ENCODE measurements around the gene VCX.
"Not testable (repeated sequence)": the region's sequence is repeated elsewhere in the genome, so short reads cannot be mapped to it uniquely, and the experiment has no call there.

Gene VCX

DNA sequence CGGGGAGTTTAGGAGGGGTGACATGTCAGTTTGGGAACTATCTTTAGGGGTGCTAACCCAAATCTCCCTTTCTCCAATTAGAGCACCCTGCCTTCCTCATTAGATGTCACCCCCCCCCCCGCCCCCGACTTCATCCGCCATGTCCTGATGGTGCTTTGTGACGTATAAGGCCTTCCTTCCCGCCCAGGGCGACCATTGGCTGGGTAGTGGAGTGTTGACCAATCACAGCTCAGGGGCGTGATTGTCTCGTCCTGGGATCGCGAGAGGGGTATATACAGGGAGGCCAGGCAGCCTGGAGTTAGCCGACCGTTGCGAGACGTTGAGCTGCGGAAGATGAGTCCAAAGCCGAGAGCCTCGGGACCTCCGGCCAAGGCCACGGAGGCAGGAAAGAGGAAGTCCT, at the start of gene VCX:
VCX (plus strand) TSS at position 301 of the 400 bp plus-strand sequence; CDS start at position 334, 33 bp downstream.
- FAIRE-seq; DNase-seq (ENCODE audit: insufficient read length, low spot score): not testable (repeated sequence)

GRCh38 chrX:7798327-7798726, 44.6 kb upstream of the VCX start:
- DNase-seq (ENCODE audit: insufficient read length, low spot score) (no peak), FAIRE-seq (no peak)
- no peak for TF ChIP-seq POLR2A (IDR thresholded peaks at IDR 0.05; ENCODE audit: low read depth, low read length)

DNA sequence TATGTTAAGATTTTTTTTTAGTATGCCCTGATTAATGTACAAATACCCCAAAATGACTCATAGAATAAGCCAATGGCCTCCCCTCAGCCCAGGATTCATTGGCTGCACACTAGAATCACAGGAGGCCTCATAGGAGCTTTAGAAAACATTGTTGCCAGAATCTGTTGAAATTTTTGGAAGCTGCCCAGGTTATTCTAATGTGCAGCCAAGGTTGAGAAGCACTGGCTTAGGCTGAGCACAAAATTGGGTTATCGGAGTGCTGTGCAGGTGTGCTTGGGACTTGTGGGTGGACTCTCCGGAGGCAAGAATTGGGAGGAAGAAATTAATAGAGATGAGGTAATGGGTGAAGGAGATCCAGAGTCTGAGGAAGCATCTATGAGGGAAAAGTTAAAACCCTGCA, 41.3 kb upstream of the VCX start:
- FAIRE-seq (no peak), DNase-seq (ENCODE audit: insufficient read length, low spot score) (no peak)
- TF ChIP-seq POLR2A (IDR thresholded peaks at IDR 0.05; ENCODE audit: low read depth, low read length) = no peak

DNA sequence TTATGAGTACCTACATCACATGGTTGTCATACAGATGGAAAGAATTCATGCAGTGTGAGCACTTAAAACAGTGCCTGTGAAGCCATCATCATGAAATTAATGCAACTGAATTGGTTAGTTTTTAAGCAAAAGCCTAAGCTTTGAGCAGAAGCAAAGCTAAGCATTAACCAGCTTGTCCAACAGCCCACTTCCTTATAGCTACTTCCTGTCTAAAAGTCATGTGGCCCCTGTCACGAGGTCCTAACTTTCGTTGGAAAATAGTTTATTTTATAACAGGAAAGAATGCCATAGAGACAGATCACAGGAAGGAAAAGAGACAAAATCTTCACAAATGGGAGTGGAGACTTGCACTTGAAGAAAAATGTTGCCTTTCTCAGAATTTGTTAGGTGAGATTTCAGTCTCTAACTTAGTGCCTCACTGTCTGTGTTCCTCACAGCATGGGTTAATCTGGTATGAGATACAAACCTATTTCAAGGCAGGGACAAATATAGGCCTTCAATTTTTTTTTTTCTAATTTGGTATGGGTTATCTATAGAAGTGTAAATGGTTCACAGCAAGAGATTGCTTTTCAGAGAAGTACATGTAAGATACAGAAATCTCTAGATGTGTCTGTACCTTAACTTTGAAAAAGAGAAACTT, 27.7 kb upstream of the VCX start:
- FAIRE-seq (no peak), DNase-seq (ENCODE audit: insufficient read length, low spot score) (no peak)
- TF ChIP-seq POLR2A (IDR thresholded peaks at IDR 0.05; ENCODE audit: low read depth, low read length) = no peak

- FAIRE-seq = no peak
Measured at GRCh38 chrX:7828594-7828993, 14.4 kb upstream of the VCX start.

GRCh38 chrX:7841084-7841805, 1.7 kb upstream of the VCX start:
- FAIRE-seq = no peak
- no peak for DNase-seq (ENCODE audit: insufficient read length, low spot score)
- no peak for TF ChIP-seq POLR2A (IDR thresholded peaks at IDR 0.05; ENCODE audit: low read depth, low read length)

More at GRCh38 chrX:7828594-7828993, 14.4 kb upstream of the VCX start:
- TF ChIP-seq POLR2A (IDR thresholded peaks at IDR 0.05; ENCODE audit: low read depth, low read length) = no peak
- no peak for DNase-seq (ENCODE audit: insufficient read length, low spot score)

GRCh38 chrX:7852166-7852565, 9.2 kb downstream of the VCX start:
- FAIRE-seq = no peak

GRCh38 chrX:7872042-7872441, 29.1 kb downstream of the VCX start:
- no peak for FAIRE-seq
- TF ChIP-seq POLR2A (IDR thresholded peaks at IDR 0.05; ENCODE audit: low read depth, low read length) = no peak
- no peak for DNase-seq (ENCODE audit: insufficient read length, low spot score)

More at GRCh38 chrX:7852166-7852565, 9.2 kb downstream of the VCX start:
- TF ChIP-seq POLR2A (IDR thresholded peaks at IDR 0.05; ENCODE audit: low read depth, low read length) = no peak
- DNase-seq (ENCODE audit: insufficient read length, low spot score) = no peak

GRCh38 chrX:7876957-7877356, 34.0 kb downstream of the VCX start:
- FAIRE-seq = no peak
- DNase-seq (ENCODE audit: insufficient read length, low spot score) = no peak
- no peak for TF ChIP-seq POLR2A (IDR thresholded peaks at IDR 0.05; ENCODE audit: low read depth, low read length)

DNA sequence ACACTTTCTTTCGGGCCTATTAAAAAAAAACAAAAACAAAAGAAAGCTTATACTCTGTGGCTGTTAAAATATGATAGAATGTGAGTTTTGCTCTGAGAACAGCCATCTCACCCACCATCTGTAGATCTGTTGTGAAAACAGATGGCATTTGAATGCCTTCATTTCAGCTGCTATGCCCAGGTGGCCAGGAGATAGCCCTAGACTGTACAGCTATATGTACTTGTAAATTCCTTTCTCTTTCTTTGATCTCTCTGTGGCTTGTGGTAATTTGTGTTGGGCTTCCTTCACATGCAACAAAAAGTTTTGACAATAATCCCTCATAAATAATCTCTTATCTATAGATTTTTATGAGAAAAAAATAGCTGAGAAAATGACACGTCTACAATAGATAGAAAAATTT, 46.2 kb downstream of the VCX start:
- TF ChIP-seq POLR2A (IDR thresholded peaks at IDR 0.05; ENCODE audit: low read depth, low read length) = no peak
- FAIRE-seq (no peak), DNase-seq (ENCODE audit: insufficient read length, low spot score) (no peak)

GRCh38 chrX:7889680-7890079, 46.7 kb downstream of the VCX start:
- DNase-seq (ENCODE audit: insufficient read length, low spot score) (no peak), FAIRE-seq (no peak)
- TF ChIP-seq POLR2A (IDR thresholded peaks at IDR 0.05; ENCODE audit: low read depth, low read length) = no peak

- no peak for FAIRE-seq
- TF ChIP-seq POLR2A (IDR thresholded peaks at IDR 0.05; ENCODE audit: low read depth, low read length) = no peak
Measured at GRCh38 chrX:7891928-7892327, 49.0 kb downstream of the VCX start.

More at GRCh38 chrX:7891928-7892327, 49.0 kb downstream of the VCX start:
- DNase-seq (ENCODE audit: insufficient read length, low spot score) = no peak
